Activated T-helper 1 cell treated with Interleukin-2 at 50 U/mL for 16 hours (primary cell): ENCODE data around the gene AZI2.

Experiments
- DNase-seq: peaks from one replicate; pipeline ENCODE4 v3.0.0-alpha.2; 2020; ENCODE audit warnings: low read depth

The AZI2 gene

DNA sequence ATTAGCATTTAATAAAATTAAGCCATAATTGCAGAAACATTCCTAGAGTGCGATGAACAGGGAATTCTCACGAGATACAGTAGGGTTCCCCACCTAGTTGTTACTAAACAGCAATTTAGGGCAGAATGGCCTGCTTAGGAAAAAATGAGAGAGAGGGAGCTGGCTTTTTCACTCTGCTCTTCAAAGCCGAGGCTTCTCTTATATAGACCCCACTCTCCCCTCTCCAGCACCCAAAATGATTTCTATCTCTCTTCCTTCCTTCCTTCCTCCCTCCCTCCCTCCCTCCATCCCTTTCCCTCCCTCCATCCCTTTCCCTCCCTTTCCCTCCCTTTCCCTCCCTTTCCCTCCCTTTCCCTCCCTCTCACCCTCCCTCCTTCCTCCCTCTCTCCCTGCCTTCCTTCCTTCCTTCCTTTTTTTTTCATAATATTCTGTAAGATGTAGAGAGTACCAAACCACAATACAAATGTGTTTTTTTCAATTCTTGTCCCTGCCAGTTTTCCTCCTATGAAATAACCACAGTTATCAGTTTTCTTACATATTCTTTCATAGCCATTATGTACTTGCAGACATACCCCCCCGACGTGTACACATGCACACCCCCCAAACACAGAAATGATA is 48.2 kb downstream of the AZI2 start:
- DNase-seq = no peak

DNA sequence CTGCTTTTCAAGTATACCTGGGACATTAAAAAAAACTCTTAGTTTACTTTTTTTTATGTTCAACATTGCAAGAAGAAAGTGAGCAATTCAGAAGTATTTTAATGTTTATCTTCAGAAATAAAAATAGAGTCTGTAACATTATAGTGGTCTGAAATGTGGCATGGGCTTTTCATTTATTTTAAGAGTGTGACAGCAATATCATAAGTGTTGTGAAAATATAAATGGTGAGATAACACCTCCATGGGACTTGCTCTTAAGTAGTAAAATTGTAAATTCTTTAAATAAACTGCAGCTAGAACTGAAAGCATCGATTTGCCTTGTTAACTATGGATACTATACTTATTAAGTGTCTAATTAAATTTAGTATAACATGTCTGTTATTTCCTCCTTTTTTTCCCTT is 48.9 kb downstream of the AZI2 start:
- DNase-seq = no peak

DNA sequence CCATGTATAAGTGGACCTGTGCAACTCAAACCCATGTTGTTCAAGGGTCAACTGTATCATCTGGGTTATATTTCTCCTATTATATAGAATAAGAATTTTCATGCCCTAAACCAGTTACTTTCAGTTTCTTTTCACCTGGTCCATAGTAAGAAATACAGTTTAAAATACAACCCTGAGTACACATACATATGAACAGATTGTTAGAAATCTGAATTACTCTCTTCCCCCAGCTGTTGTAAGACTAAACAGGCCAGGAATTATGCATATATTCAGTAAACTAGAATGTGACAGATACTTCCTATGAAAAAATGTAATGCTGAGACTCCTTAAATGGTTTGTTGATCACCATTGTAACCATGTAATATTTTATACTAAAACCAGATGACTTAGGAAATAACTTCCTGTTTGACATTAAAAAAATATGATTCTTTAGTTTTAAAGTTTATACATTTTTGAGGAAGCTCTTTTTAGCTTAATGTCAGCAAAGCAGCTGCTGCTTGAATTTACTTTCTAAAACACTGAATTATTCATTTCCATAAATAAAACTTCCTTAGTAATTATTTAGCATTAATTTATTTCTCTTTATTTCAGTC is 52.6 kb downstream of the AZI2 start:
- no peak for DNase-seq

DNA sequence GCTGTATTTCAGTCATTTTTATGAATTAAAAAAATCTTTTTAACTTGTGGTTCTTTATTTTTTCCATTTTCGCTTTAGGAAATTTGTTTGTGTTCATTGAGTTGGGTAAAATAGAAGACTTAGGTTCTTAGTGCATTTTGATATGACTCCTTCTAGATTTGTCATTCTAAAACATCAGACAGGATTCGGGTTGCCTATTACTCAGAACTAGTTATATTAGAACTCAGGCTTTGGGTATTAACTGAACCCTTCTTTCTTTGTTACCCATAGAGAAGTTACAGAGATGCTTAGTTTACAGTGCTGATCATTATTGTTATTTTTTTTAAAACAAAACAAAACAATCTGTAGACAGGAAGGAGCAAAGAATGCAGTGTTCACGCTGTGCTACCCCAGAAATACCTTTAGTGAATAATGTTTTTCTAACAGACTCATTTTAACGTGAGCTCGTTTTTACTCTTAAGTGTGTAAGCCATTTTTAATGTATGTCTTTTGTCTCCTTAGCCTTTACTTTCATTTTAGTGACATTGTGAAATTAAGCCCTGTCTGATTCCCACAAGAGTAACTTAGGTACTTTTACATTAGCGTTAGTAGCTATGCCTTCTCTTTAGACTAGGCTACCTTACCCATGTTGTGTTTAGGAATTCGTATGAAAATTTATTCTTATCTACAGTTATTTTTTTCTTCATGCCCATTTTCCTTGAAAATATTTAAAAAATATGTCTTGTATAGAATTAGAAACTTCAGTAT is 53.8 kb downstream of the AZI2 start:
- no peak for DNase-seq

DNA sequence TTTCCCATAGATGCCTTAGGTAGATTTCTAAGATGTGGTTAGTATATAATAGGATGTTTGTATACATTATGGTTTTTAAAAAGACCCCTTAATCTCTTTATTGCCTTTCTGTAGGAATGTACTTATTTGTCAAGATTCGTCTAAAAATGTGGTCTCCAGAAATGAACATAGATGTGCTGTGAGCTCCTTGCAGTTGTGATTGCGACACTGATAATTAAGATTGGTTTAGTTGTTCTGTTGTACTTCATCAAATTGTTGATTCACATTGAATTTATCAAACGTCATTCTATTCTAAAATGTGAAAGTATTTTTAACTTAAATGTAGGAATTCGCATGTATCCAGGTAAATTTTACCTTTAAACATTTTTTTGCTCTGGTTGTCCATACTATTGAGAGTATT is 56.0 kb downstream of the AZI2 start:
- DNase-seq = no peak

DNA sequence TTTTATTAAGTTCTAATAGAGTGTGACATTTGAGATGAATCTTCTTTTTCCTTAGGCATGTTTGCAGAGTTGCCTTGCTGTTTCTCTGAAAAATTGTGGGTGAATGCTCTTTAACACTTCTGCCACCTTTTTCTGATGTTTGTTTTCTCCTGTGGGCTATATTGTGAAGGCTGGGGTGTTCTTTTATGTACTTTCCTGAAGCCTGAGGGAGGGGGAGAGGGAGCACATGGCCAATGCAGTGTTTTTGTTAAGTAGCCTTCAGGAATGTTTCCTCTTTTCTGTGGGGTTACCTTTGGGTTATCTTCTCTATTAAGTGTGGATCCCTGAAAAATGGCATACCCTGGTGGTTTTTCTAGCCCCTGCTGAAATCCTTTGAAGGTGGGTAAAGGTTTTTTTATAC is 57.0 kb downstream of the AZI2 start:
- DNase-seq = no peak

DNA sequence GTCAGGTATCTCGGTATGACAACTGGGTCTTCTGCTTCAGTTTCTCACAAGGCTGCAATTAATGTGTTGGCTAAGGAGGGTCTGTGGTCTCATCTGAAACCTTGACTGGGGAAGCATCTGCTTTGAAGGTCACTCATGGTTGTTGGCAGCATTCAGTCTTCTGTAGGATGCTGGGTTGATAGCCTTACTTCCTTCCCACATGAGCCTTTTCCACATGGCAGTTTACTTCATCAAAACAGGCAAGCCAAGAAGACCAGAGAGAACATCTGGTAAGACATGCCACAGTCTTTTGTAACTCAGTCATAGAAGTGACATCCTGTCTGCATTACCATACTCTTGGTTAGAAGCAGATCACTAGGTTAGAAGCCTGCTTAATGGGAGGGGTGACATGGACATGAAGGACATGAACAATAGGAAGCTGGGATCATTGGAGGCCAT is 57.7 kb downstream of the AZI2 start:
- DNase-seq = no peak

DNA sequence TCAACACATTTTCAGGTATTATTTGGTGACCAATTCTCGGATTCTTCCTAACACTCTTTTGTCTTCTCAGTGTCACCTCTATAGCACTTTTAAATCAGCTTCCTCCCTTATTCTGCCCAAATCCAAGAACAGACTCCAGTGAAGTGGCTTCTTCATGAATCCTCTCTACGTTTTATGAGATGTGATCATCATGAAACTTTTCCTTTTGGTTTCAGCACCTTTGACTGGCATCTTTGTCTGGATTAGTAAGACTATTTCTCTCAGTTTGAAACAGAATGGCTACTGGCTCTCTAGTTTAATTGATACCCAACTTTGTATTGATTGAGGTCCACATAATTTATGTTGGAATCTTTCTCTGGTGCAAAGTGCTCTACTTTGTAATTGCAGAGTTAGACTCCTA is 61.6 kb downstream of the AZI2 start:
- no peak for DNase-seq

DNA sequence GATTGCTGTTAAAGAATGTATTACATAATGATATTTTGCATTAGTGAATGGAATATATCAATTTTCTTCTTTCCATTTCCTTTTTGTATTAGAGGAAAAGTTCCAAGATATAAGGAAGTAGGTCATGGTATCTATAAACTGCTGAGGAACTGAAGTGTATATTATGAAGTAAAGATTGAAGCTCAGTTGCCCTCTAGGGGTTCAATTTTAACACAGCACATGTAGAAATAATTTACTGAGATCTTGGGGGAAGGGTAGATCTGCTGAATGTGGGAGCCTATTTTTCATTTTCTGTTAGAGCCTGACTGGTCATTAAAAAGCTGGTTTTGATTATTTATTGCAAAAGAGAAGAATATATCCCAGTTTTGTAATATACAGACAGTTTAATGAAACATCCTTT is 62.0 kb downstream of the AZI2 start:
- DNase-seq = no peak

DNA sequence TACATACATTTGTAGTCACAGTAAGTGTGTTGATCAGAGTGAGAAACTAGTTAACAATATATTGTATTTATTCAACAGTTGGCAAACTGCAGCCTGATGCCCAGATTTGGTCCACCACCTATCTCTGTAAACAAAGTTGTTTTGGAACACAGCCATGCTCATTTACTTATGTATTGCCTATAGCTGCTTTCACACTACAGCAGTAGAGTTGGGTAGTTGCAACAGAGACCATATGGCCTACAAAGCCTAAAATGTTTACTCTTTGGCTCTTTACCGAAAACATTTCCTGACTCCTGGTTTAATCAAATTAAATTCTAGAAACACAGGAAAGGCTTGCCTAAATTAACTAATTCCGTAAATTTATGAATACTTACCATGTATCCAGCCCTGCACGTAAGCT is 67.8 kb downstream of the AZI2 start:
- DNase-seq = no peak

DNA sequence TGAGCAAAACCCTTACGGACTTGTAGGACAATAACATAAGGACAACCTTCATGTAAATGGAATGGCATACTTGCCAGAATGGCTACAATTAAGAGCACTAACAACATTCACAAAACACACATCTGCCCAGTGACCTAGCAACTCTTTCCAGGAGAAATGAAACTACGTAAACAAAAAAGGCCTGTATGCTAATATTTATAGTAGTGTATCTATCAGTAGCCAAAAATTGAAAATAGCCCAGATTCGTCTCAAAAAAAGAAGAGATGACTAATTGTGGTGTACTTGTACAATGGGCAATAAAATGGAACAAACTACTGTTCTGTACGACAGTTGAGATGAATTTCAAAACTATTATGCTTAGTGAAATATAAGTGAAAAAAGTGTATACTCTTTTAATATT is 68.9 kb downstream of the AZI2 start:
- DNase-seq = no peak

DNA sequence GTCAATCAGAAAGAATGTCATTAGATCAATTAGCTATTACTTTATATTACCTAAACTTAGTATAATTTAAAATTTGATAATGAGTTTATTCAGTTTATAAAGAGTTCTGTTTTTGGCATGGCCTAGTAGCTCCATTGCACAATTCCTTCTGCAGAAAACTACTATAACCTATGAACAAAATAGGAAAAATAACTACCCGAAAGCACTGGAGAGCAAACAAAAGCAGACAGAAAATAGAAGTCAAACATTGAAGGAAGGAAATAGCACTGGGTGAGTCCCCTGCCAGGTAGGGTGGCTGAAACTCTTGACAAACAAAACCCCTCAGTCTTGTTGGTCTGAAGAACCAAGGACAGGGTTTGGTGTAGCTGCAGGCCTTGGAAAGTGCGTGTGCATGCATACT is 69.7 kb downstream of the AZI2 start:
- DNase-seq = no peak

DNA sequence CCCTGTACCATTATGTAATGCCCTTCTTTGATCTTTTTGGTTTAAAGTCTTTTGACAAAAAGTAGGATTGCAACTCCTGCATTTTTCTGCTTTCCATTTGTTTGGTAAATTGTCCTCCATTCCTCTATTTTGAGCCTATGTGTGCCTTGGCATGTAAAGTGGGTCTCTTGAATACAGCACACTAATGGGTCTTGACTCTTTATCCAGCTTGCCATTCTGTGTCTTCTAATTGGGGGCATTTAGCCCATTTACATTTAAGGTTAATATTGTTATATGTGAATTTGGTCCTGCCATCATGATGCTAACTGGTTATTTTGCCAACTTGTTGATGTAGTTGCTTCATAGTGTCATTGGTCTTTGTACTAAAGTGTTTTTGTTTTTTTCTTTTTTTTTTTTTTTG is 74.8 kb downstream of the AZI2 start:
- no peak for DNase-seq
